ENCODE data around the gene PRPF40B. TPM values are rescaled to one million over a fixed set of nuclear protein-coding genes. Genes with fewer than 3 reads are reported as not detected.

The PRPF40B gene
- polyA plus RNA-seq, 2 of the 4 experiments (the other 2 are of a cell fraction) = 15.0 to 17.0 TPM

GRCh38 chr12:49664167-49664566 lies 40.8 kb downstream of the PRPF40B start:
- no peaks in the 10 kb centered on the region for H3K4me1 ChIP-seq
- ATAC-seq (no peak), DNase-seq (ENCODE audit: low read depth in 1 of 2, low spot score in 1 of 2) (no peak), FAIRE-seq (no peak)
- WGBS (ENCODE audit: missing lambda C conversion rate) = 83% methylated on average over 4 of the region's 4 CpGs
- TF ChIP-seq CBX8 (IDR thresholded peaks at IDR 0.05) (no peak), EP300 (IDR thresholded peaks at IDR 0.05) (no peak), USF2 (IDR thresholded peaks at IDR 0.05) (no peak), MAZ (IDR thresholded peaks at IDR 0.05; ENCODE audit: borderline replicate concordance, low read depth, low read length) (no peak)
- POLR2A ChIA-PET = no interaction called here
- CTCF ChIA-PET = interaction anchor here (1.1 to 2.5 kb wide), 7 partner anchors 9 to 77 kb away, joined by 3 to 7 read pairs (median 5); partner anchors contain the start of genes FMNL3 and TMBIM6
- H3K9me3 ChIP-seq = no peaks in the 10 kb centered on the region
- H3K27ac ChIP-seq = no peak overlapping the region
- no peak overlapping the region for H3K4me3 ChIP-seq
- H3K4me2 ChIP-seq = no peak overlapping the region

DNA sequence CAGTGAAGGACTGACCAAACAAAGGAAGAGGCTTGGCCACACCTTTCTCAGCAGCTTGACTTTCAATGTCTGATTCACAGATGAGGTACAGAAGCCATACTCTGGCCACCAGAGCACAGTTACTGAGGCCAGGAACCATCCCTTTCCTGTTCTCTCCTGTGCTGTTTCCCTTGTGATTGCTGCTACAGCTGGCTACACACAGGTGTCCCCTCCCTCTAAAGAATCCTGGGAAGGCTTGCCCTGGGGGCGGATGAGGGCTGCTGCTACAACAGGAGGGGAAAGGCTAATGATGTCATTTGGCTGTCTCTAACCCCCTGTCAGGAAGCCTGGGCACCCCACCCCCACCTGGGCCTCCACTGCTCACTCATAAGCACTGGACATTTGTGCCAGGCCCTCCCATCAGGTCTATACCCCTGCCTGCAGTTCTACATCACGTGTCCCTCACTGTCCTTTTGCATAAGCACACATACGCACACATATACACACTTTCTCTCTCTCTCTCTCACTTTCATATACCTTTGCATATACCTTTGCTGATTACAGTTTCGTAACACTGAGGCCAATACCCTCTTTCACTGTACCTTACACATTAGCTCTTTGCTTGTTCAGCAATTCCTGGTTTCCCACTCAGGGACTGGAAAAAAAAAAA lies 41.4 kb downstream of the PRPF40B start:
- POLR2A ChIA-PET = no interaction called here
- DNase-seq (ENCODE audit: low read depth in 1 of 2, low spot score in 1 of 2) (no peak), FAIRE-seq (no peak), ATAC-seq (no peak)
- Histone ChIP-seq H3K4me3 (no peak overlapping the region), H3K9me3 (no peaks in the 10 kb centered on the region), H3K4me1 (no peaks in the 10 kb centered on the region), H3K4me2 (no peak overlapping the region), H3K27ac (no peak overlapping the region)
- CTCF ChIA-PET = interaction anchor here (0.6 to 4.4 kb wide), 8 partner anchors 8 to 77 kb away, joined by 3 to 16 read pairs (median 4); partner anchors contain the start of genes FMNL3 and TMBIM6
- 89% methylated on average over 4 of the region's 4 CpGs for WGBS (ENCODE audit: missing lambda C conversion rate)
- TF ChIP-seq JUNB (IDR thresholded peaks at IDR 0.05) = no peak
- TF ChIP-seq CHD4 (IDR thresholded peaks at IDR 0.05; ENCODE audit: borderline replicate concordance) = no peak
- no peak for TF ChIP-seq HOXB13 (CRISPR knock-in tag; IDR thresholded peaks at IDR 0.05; ENCODE audit: low read depth)
- TF ChIP-seq HOXB5 (CRISPR knock-in tag; IDR thresholded peaks at IDR 0.05) = no peak
- TF ChIP-seq GATA3 (IDR thresholded peaks at IDR 0.05; ENCODE audit: borderline replicate concordance) = no peak
- no peak for TF ChIP-seq FOSL2 (IDR thresholded peaks at IDR 0.05)
- no peak for TF ChIP-seq FOSL2 (CRISPR knock-in tag; IDR thresholded peaks at IDR 0.05)
- no peak for TF ChIP-seq MAFK (IDR thresholded peaks at IDR 0.05; ENCODE audit: partially characterized antibody)
- TF ChIP-seq ZSCAN20 (CRISPR knock-in tag; IDR thresholded peaks at IDR 0.05) = no peak
- TF ChIP-seq USF2 (IDR thresholded peaks at IDR 0.05) = no peak
- no peak for TF ChIP-seq NFE2L2 (conservative IDR thresholded peaks at IDR 0.05; ENCODE audit: low read length)
- TF ChIP-seq NR3C1 (IDR thresholded peaks at IDR 0.05) = no peak
- TF ChIP-seq ESRRA (IDR thresholded peaks at IDR 0.05; ENCODE audit: borderline replicate concordance, low read length) = no peak
- TF ChIP-seq ZFP36 (IDR thresholded peaks at IDR 0.05; ENCODE audit: borderline replicate concordance, partially characterized antibody) = no peak
- TF ChIP-seq, protein P1, sequence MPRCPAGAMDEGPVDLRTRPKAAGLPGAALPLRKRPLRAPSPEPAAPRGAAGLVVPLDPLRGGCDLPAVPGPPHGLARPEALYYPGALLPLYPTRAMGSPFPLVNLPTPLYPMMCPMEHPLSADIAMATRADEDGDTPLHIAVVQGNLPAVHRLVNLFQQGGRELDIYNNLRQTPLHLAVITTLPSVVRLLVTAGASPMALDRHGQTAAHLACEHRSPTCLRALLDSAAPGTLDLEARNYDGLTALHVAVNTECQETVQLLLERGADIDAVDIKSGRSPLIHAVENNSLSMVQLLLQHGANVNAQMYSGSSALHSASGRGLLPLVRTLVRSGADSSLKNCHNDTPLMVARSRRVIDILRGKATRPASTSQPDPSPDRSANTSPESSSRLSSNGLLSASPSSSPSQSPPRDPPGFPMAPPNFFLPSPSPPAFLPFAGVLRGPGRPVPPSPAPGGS (IDR thresholded peaks at IDR 0.05) = no peak
- TF ChIP-seq, protein P2, sequence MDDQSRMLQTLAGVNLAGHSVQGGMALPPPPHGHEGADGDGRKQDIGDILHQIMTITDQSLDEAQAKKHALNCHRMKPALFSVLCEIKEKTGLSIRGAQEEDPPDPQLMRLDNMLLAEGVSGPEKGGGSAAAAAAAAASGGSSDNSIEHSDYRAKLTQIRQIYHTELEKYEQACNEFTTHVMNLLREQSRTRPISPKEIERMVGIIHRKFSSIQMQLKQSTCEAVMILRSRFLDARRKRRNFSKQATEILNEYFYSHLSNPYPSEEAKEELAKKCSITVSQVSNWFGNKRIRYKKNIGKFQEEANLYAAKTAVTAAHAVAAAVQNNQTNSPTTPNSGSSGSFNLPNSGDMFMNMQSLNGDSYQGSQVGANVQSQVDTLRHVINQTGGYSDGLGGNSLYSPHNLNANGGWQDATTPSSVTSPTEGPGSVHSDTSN (IDR thresholded peaks at IDR 0.05) = no peak
- TF ChIP-seq EHMT2 (IDR thresholded peaks at IDR 0.05; ENCODE audit: low read depth) = no peak
- no peak for TF ChIP-seq KDM5A (IDR thresholded peaks at IDR 0.05)
- no peak for TF ChIP-seq EP300 (IDR thresholded peaks at IDR 0.05)

Measured in A549 (cell line).